Activated CD4-positive, alpha-beta T cell treated with anti-CD3 and anti-CD28 coated beads for 4 hours (primary cell): ENCODE results near the gene XPC.
A peak's percentile ranks its signal among the peaks of the same experiment; 100 is the strongest.
"Not testable (repeated sequence)": the region's sequence is repeated elsewhere in the genome, so short reads cannot be mapped to it uniquely, and the experiment has no call there.

Experiments
- DNase-seq, 2 donors: peaks; one replicate each; pipeline ENCODE4 v3.0.0-alpha.2; 2020

The XPC gene

GRCh38 chr3:14131134-14131533, 47.3 kb downstream of the XPC start:
- no peak for DNase-seq

GRCh38 chr3:14130707-14131106, 47.7 kb downstream of the XPC start:
- no peak for DNase-seq

DNA sequence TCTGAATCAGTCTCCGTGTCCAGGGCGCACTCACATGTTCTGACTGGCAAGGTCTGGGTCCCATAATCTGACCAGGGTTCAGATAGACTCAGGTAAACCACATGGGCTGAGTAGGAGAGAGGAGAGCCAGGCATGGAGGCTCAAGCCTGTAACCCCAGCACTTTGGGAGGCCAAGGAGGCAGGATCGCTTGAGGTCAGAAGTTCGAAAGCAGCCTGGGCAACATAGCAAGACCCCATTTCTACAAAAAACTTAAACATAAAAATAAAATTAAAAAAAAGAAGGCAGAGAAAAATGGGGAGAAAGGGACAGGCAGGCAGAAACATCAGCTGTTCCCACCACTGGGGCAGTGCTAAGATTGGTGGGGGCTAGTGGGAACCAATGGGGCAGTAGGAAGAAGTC, 48.2 kb downstream of the XPC start:
- DNase-seq = no peak

DNA sequence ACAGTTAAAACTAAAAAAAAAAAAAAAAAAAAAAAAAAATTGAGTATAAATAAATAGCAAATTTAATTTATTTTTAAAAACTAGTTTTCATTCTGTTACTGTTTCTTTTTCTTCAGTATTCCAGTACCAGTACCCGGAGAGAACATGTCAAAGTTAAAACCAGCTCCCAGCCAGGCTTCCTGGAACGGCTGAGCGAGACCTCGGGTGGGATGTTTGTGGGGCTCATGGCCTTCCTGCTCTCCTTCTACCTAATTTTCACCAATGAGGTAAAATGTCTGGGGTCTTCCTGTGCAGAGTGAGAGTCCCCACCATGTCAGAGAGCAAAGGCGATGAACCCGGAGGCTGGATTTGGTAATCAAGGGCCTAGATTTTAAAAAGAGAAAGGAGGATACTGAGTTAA, 49.1 kb downstream of the XPC start:
- no peak for DNase-seq

GRCh38 chr3:14128724-14129123, 49.7 kb downstream of the XPC start:
- DNase-seq = no peak

GRCh38 chr3:14127516-14128161, 50.8 kb downstream of the XPC start:
- DNase-seq = no peak

GRCh38 chr3:14126887-14127505, 51.4 kb downstream of the XPC start:
- DNase-seq = no peak

DNA sequence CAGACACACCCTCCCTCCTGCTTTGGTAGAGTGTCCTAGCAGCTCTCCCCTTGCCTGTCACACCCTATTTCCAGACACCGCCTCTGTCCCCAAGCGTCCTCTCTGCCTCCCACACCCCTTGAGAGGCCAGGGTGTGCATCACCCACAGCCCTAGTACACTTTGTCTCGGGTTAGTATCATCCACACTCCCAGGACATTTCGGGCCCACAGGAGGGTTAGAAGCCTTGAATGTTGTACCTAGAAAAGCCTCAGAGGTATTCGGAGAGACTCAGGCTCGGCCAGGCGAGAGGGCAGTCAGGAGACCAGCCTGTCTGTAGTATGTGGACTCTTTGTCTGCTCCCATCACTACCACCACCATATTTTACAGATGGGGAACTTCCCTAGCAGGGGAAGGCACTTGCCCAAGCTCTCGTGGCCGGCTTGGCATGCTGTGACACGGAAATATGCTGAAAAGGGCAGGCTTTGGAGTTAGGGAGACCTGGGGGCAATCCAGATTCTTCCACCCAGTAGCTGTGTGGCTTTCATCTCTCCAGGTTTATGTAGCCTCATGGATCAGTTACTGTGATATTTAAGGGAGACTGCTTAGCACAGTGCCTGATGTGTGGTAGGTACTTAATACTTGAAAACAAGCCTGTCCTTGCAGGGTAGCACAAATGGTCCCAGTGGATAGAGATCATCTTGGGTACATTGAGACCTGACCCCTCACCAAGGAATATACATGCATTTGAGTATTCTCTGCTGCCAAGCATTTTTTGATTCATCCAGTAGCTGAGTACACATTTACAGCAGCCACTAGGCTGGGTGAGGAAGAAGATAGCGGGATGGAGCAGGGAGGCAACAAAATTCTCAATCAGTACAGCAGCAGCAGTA, 52.1 kb downstream of the XPC start:
- no peak for DNase-seq

DNA sequence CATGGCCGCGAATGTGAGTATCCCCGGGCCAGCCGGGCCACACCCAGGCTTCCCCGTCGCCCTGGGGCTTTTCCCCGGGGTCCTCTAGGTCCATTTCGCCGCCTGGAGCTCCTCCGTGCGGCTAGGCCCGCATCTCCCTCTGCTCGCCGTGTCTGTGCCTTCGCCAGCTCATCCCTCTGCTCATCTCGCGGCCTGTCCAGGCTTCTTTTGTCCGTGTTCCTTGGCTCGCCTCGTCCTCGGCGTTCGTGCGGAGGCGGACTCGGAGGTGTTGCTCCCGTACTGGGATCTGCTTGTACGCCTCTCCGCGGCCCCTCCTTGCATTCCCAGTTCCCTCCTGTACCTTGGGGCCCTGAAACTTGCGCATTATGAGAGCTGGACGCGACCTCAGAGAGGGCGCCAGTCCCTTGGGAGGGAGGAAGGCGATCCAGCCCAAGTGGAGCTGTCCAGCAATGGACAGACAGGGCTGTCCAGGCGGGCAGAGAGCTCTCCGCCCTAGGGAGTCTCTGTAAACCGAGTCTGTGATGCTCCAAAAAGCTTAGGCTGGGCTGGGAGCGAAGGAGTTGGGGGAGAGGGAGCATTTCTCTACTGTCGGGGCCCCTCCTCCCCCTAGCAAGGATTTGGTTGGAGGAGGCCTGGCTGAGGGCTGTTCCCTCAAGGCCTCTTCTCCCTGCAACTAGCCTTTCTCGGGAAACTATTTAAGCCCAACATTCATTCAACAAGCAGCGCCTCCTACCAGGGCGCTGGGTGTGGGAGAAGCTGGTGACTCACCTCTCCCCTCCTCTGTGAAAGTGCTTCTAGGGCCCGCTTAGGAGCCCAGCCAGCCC, 53.0 kb downstream of the XPC start:
- DNase-seq = peak; percentile 70 to 71

DNA sequence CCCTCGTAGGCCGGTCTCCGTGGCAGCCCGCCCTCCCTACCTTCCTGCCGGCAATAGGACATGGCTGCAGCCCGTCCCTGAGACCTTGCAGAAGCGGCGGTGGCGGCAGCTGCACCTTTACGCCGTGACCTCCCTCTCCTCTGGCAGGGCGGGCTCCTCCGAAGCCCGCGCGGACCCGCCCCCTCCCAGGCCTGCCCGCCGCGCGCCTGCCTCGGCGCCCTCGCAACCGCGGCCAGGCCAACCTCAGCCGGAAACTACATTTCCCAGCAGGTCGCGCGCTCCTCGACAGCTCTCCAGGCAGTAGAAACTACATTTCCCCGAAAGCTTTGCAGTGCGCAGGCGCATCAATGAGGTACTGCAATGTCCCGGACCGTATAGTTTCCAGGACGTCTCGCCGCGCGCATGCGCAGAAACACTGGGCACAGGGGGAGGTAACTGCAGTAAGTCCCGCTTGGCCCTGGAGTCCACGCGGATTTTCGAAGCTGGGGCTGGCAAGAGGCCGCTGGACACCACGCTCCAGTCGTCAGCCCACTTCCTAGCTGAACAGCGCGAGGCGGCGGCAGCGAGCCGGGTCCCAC, 53.7 kb downstream of the XPC start, which contains the start of the genes CHCHD4 and TMEM43:
TSS of gene CHCHD4 (minus strand) at position 256 of the 578 bp plus-strand sequence. CDS start at position 62, 194 bp downstream.
TSS of gene TMEM43 (plus strand) at position 438 of the 578 bp plus-strand sequence. CDS start 142 bp downstream, outside the sequence.
- peak; percentile 98 to 99 for DNase-seq

DNA sequence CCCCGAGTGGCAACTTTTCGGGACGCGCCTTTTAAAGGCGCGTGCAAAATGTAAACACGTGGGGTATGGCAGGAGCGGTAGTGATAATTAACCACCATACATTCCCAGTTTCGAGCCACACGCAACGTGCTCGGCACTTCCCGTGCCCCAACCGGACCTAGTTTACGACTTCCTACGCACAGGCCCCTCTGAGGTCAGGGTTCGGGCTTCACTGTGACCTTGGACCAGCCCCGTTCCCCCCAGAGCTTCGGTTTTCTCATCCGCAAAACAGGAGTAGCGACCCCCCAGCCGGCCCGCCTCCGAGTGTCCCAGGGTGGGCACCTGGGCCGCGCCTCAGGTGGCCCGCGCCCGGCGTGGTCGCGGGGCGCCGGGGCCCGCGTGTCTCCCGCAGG, 54.2 kb downstream of the XPC start:
- peak; percentile 64 to 68 for DNase-seq

- DNase-seq = no peak
These were observed 54.8 kb downstream of the XPC start for GRCh38 chr3:14123308-14124222.

DNA sequence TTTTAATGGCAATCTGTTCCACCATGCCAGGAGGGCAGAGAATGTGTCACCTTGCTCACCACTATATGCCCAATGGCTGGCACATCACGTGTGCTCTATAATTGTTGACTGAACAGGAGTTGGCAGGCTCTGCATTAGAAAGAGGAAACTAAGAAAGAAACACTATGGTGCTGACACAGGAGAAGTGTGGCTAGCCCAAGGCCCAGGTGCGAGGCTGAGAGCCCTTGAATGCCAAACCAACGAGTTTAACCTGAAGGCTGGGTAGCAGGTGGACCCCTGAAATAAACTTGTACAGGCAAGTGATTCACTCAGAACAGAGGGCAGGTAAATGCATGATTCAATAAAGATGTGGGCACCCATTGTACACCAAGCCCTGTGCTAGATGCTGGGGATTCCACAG, 56.1 kb downstream of the XPC start:
- DNase-seq = no peak

DNA sequence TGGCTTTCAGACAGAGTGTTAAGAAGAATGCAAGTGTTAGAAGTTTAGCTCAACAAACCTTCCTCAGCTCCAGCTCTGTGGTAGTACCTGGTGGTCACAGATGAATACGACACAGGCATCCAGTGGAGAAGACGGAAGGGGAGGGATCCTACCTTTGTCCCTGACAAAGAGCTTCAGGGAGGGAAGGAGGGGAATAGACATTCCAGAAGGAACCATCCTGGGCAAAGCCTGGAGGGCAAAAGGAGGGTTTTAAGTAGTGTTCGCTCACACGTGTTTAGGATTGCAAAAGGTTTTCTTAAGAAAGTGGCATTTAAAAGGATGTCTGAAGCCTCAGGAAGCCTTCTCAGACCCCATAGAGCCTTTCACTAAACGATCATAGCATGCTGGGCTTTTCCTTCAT, 56.5 kb downstream of the XPC start:
- DNase-seq = no peak

- DNase-seq = not testable (repeated sequence)
These were observed 57.4 kb downstream of the XPC start for GRCh38 chr3:14120921-14121448.

- no peak for DNase-seq
These were observed 58.1 kb downstream of the XPC start for GRCh38 chr3:14120111-14120920.

DNA sequence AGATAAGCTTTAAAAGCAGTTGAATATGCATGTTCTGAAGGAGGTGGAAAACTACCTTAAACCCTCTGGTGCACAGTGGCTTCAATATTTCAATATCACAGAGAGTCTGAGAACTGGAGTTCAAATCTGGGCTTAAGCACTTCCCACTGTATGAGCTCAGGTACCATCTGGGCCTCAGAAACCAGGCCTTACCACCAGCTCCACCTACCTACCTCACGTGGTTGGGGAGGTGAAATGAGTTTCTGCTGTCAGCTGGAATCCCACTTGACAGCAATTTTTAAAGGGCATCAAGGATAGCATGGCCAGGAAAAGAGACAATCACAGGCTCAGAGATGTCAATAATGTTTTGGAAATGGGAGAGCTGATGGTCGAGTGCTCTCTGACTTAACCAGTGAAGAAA, 58.8 kb downstream of the XPC start:
- DNase-seq = no peak

GRCh38 chr3:14118400-14119381, 59.7 kb downstream of the XPC start:
- no peak for DNase-seq
